ENCODE data around the gene TCAIM.

DNA sequence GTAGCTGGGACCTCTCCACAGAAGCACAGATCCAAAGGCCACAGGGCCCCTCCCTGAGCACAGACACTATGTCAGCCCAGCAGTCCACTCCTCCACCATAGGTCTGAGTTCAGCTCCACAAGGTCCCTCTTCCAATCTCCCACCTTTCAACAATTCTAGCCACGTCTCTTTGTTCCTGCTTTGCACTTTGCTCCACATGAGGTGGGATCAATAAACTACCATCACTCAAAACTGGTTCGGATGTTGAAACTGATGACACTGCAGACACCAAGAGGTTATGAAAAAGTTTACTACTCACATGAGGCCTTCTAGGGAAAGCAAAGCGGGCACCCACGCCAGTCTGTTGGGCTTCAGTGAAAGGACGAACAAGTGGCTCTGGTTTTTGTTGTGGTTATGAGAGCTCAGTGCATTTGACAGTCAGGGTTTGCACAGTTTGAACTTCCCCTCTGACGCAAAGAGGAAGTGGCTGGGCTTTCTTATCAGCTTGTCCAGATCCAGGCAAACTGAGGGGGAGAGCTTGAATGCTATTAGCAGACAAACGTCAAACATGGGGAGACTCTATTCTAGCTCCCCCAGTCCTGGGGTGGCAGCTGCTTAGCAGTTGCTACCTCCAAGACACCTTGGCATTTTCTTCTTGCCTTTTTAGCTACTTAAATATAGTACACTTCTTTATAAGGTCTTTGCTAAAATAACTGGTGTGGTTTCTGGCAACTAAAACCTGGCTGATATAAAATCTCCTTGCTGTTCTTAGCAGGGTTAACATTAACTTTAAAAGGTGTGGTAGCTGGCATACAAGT, 101.1 kb downstream of the TCAIM start:
- TF ChIP-seq POLR2A (IDR thresholded peaks at IDR 0.05), result no peak
- TF ChIP-seq, protein P1, sequence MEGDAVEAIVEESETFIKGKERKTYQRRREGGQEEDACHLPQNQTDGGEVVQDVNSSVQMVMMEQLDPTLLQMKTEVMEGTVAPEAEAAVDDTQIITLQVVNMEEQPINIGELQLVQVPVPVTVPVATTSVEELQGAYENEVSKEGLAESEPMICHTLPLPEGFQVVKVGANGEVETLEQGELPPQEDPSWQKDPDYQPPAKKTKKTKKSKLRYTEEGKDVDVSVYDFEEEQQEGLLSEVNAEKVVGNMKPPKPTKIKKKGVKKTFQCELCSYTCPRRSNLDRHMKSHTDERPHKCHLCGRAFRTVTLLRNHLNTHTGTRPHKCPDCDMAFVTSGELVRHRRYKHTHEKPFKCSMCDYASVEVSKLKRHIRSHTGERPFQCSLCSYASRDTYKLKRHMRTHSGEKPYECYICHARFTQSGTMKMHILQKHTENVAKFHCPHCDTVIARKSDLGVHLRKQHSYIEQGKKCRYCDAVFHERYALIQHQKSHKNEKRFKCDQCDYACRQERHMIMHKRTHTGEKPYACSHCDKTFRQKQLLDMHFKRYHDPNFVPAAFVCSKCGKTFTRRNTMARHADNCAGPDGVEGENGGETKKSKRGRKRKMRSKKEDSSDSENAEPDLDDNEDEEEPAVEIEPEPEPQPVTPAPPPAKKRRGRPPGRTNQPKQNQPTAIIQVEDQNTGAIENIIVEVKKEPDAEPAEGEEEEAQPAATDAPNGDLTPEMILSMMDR (IDR thresholded peaks at IDR 0.05), result no peak

All from thyroid gland (tissue), 4 donors.